ENCODE results near the gene ZKSCAN3.
"Not testable (repeated sequence)": the region's sequence is repeated elsewhere in the genome, so short reads cannot be mapped to it uniquely, and the experiment has no call there.

The ZKSCAN3 gene

GRCh38 chr6:28349892-28350737 is at the start of gene ZKSCAN3:
TSS of gene ZKSCAN3 (plus strand) at chr6:28349947. CDS start at chr6:28359587, 9,640 bp downstream.
- DNase-seq (ENCODE audit: low spot score), result peak; percentile 86

GRCh38 chr6:28303570-28303969 is 46.2 kb upstream of the ZKSCAN3 start:
- DNase-seq (ENCODE audit: low spot score), result no peak

GRCh38 chr6:28306363-28306762 is 43.4 kb upstream of the ZKSCAN3 start:
- DNase-seq (ENCODE audit: low spot score), result not testable (repeated sequence)

GRCh38 chr6:28311139-28311823 is 38.5 kb upstream of the ZKSCAN3 start:
- DNase-seq (ENCODE audit: low spot score), result no peak

- DNase-seq (ENCODE audit: low spot score), result no peak
These were observed 36.8 kb upstream of the ZKSCAN3 start for GRCh38 chr6:28312939-28313338.

GRCh38 chr6:28315628-28316027 is 34.1 kb upstream of the ZKSCAN3 start:
- no peak for DNase-seq (ENCODE audit: low spot score)

- not testable (repeated sequence) for DNase-seq (ENCODE audit: low spot score)
These were observed 31.9 kb upstream of the ZKSCAN3 start for GRCh38 chr6:28317866-28318265.

- DNase-seq (ENCODE audit: low spot score), result no peak
These were observed 27.1 kb upstream of the ZKSCAN3 start for GRCh38 chr6:28322661-28323060.

- no peak for DNase-seq (ENCODE audit: low spot score)
These were observed 25.8 kb upstream of the ZKSCAN3 start for GRCh38 chr6:28323813-28324424.

GRCh38 chr6:28326371-28326948 is 23.3 kb upstream of the ZKSCAN3 start:
- no peak for DNase-seq (ENCODE audit: low spot score)

- DNase-seq (ENCODE audit: low spot score), result no peak
These were observed 19.7 kb upstream of the ZKSCAN3 start for GRCh38 chr6:28330041-28330440.

GRCh38 chr6:28333047-28333446 is 16.7 kb upstream of the ZKSCAN3 start:
- DNase-seq (ENCODE audit: low spot score), result no peak

GRCh38 chr6:28333599-28334018 is 16.1 kb upstream of the ZKSCAN3 start:
- no peak for DNase-seq (ENCODE audit: low spot score)

- no peak for DNase-seq (ENCODE audit: low spot score)
These were observed 15.3 kb upstream of the ZKSCAN3 start for GRCh38 chr6:28334286-28335039.

- no peak for DNase-seq (ENCODE audit: low spot score)
These were observed 14.6 kb upstream of the ZKSCAN3 start for GRCh38 chr6:28335040-28335563.

GRCh38 chr6:28335564-28336283 is 14.0 kb upstream of the ZKSCAN3 start, which contains the start of gene ZSCAN31:
TSS of gene ZSCAN31 (minus strand) at chr6:28336148. CDS start at chr6:28329683, 6,465 bp downstream.
- peak; percentile 95 for DNase-seq (ENCODE audit: low spot score)

- DNase-seq (ENCODE audit: low spot score), result peak; percentile 51
These were observed 13.2 kb upstream of the ZKSCAN3 start for GRCh38 chr6:28336284-28337120.

- DNase-seq (ENCODE audit: low spot score), result no peak
These were observed 12.6 kb upstream of the ZKSCAN3 start for GRCh38 chr6:28337121-28337520.

GRCh38 chr6:28340310-28341095 is 9.2 kb upstream of the ZKSCAN3 start:
- DNase-seq (ENCODE audit: low spot score), result no peak

Measured in Ammon's horn (tissue), 1 donor.